HEK293 (cell line): ENCODE data around the gene CUZD1.

ENCODE experiments used
- EGR2 ChIP-seq: fragments of 450-650 bp; formaldehyde crosslinking; IDR thresholded peaks from 2 replicates; pipeline ENCODE4 v1.5.1; 2016; ENCODE audit warnings: low read depth, missing biosample characterization, missing genetic modification characterization
- HIC1 ChIP-seq: fragments of 450-650 bp; formaldehyde crosslinking; IDR thresholded peaks from 2 replicates; pipeline ENCODE4 v1.5.1; 2016; ENCODE audit warnings: missing biosample characterization, missing genetic modification characterization
- SP3 ChIP-seq: fragments of 450-650 bp; formaldehyde crosslinking; IDR thresholded peaks from 2 replicates; pipeline ENCODE4 v1.5.1; 2016; ENCODE audit warnings: missing biosample characterization, missing genetic modification characterization
- TRIM28 ChIP-seq: IDR thresholded peaks from 2 replicates; pipeline ENCODE4 v1.6.1; 2011; ENCODE audit warnings: low read length, control low read depth, borderline replicate concordance
- ZBTB17 ChIP-seq: fragments of 450-650 bp; formaldehyde crosslinking; IDR thresholded peaks from 2 replicates; pipeline ENCODE4 v1.5.1; 2016; ENCODE audit warnings: missing biosample characterization, missing genetic modification characterization
- ZBTB26 ChIP-seq: fragments of 450-650 bp; formaldehyde crosslinking; optimal IDR thresholded peaks from 2 replicates; pipeline ENCODE3; 2016; ENCODE audit warnings: missing biosample characterization, mild to moderate bottlenecking, missing genetic modification characterization
- ZBTB8A ChIP-seq: fragments of 450-650 bp; formaldehyde crosslinking; IDR thresholded peaks from 2 replicates; pipeline ENCODE4 v1.5.1; 2016; ENCODE audit warnings: missing biosample characterization, missing genetic modification characterization
- ZFP37 ChIP-seq: fragments of 450-650 bp; formaldehyde crosslinking; IDR thresholded peaks from 2 replicates; pipeline ENCODE4 v1.5.1; 2016; ENCODE audit warnings: missing biosample characterization, missing genetic modification characterization
- ZNF140 ChIP-seq: fragments of 450-650 bp; formaldehyde crosslinking; IDR thresholded peaks from 2 replicates; pipeline ENCODE4 v1.5.1; 2016; ENCODE audit warnings: missing biosample characterization, missing genetic modification characterization
- ZNF18 ChIP-seq: fragments of 450-650 bp; formaldehyde crosslinking; IDR thresholded peaks from 2 replicates; pipeline ENCODE4 v1.5.1; 2016; ENCODE audit warnings: missing biosample characterization, missing genetic modification characterization
- ZNF2 ChIP-seq: fragments of 450-650 bp; formaldehyde crosslinking; IDR thresholded peaks from 2 replicates; pipeline ENCODE4 v1.5.1; 2016; ENCODE audit warnings: missing biosample characterization, missing genetic modification characterization
- ZNF24 ChIP-seq: fragments of 450-650 bp; formaldehyde crosslinking; IDR thresholded peaks from 2 replicates; pipeline ENCODE4 v1.5.1; 2016; ENCODE audit warnings: missing biosample characterization, missing genetic modification characterization
- ZNF280D ChIP-seq: fragments of 450-650 bp; formaldehyde crosslinking; IDR thresholded peaks from 2 replicates; pipeline ENCODE4 v1.5.1; 2016; ENCODE audit warnings: missing biosample characterization, missing genetic modification characterization
- ZNF341 ChIP-seq: fragments of 450-650 bp; formaldehyde crosslinking; IDR thresholded peaks from 2 replicates; pipeline ENCODE4; 2016; ENCODE audit warnings: low read depth, missing biosample characterization, missing genetic modification characterization
- ZNF366 ChIP-seq: fragments of 450-650 bp; formaldehyde crosslinking; conservative IDR thresholded peaks from 2 replicates; pipeline ENCODE4 v1.5.1; 2016; ENCODE audit warnings: missing biosample characterization, missing genetic modification characterization
- ZNF37A ChIP-seq: fragments of 450-650 bp; IDR thresholded peaks from 2 replicates; pipeline ENCODE4 v1.5.1; 2018; ENCODE audit warnings: missing biosample characterization, missing genetic modification characterization
- ZNF391 ChIP-seq: fragments of 450-650 bp; formaldehyde crosslinking; IDR thresholded peaks from 2 replicates; pipeline ENCODE4 v1.5.1; 2016; ENCODE audit warnings: low read depth, missing biosample characterization, missing genetic modification characterization, borderline replicate concordance
- ZNF394 ChIP-seq: fragments of 450-650 bp; formaldehyde crosslinking; IDR thresholded peaks from 2 replicates; pipeline ENCODE4 v1.5.1; 2016; ENCODE audit warnings: missing biosample characterization, missing genetic modification characterization, mild to moderate bottlenecking, moderate library complexity, borderline replicate concordance
- ZNF404 ChIP-seq: fragments of 450-650 bp; formaldehyde crosslinking; IDR thresholded peaks from 2 replicates; pipeline ENCODE4 v1.5.1; 2017; ENCODE audit warnings: missing biosample characterization, missing genetic modification characterization
- ZNF501 ChIP-seq: fragments of 450-650 bp; formaldehyde crosslinking; IDR thresholded peaks from 2 replicates; pipeline ENCODE4 v1.5.1; 2016; ENCODE audit warnings: missing biosample characterization, missing genetic modification characterization
- ZNF610 ChIP-seq: fragments of 450-650 bp; formaldehyde crosslinking; IDR thresholded peaks from 2 replicates; pipeline ENCODE4 v1.5.1; 2016; ENCODE audit warnings: missing biosample characterization, missing genetic modification characterization, borderline replicate concordance
- ZNF660 ChIP-seq: fragments of 450-650 bp; IDR thresholded peaks from 2 replicates; pipeline ENCODE4 v1.5.1; 2018; ENCODE audit warnings: missing biosample characterization, mild to moderate bottlenecking, missing genetic modification characterization
- ZNF704 ChIP-seq: fragments of 450-650 bp; formaldehyde crosslinking; IDR thresholded peaks from 2 replicates; pipeline ENCODE4 v1.5.1; 2016; ENCODE audit warnings: missing biosample characterization, missing genetic modification characterization
- ZNF843 ChIP-seq: fragments of 450-650 bp; formaldehyde crosslinking; IDR thresholded peaks from 2 replicates; pipeline ENCODE4 v1.5.1; 2016; ENCODE audit warnings: missing biosample characterization, missing genetic modification characterization
- ZSCAN16 ChIP-seq: fragments of 450-650 bp; formaldehyde crosslinking; IDR thresholded peaks from 2 replicates; pipeline ENCODE4 v1.5.1; 2016; ENCODE audit warnings: missing biosample characterization, missing genetic modification characterization
- ZSCAN23 ChIP-seq: fragments of 450-650 bp; formaldehyde crosslinking; IDR thresholded peaks from 2 replicates; pipeline ENCODE4 v1.5.1; 2016; ENCODE audit warnings: missing biosample characterization, missing genetic modification characterization
- ZSCAN5A ChIP-seq: fragments of 450-650 bp; formaldehyde crosslinking; IDR thresholded peaks from 2 replicates; pipeline ENCODE4 v1.5.1; 2016; ENCODE audit warnings: missing biosample characterization, missing genetic modification characterization
- ZXDB ChIP-seq: fragments of 450-650 bp; formaldehyde crosslinking; IDR thresholded peaks from 2 replicates; pipeline ENCODE4 v1.5.1; 2016; ENCODE audit warnings: missing biosample characterization, missing genetic modification characterization

CUZD1 gene

GRCh38 chr10:122879339-122880273 lies 33.9 kb upstream of the CUZD1 start, which contains the start of gene FAM24B (continued):
- peak; percentile 59 for TF ChIP-seq ZBTB17
- peak; percentile 73 for TF ChIP-seq SP3 (tag by site-specific recombination)
- peak; percentile 84 for TF ChIP-seq EGR2
- 0 out of 2 replicates have a peak, but pooled peaks have one; percentile 14 for TF ChIP-seq ZNF24 (tag by site-specific recombination)
- TF ChIP-seq ZBTB8A (tag by site-specific recombination), result peak; percentile 35; the same call in 1 of the 2 replicates
- TF ChIP-seq ZNF501 (tag by site-specific recombination), result peak; percentile 84
- peak; percentile 51; the same call in 1 of the 2 replicates for TF ChIP-seq ZNF394
- TF ChIP-seq ZSCAN5A (tag by site-specific recombination), result 0 out of 2 replicates have a peak, but pooled peaks have one; percentile 74
- peak; percentile 25; the same call in 1 of the 2 replicates for TF ChIP-seq TRIM28
- peak; percentile 76; the same call in 1 of the 2 replicates for TF ChIP-seq ZXDB
- TF ChIP-seq ZNF704 (tag by site-specific recombination), result no peak
- TF ChIP-seq HIC1 (tag by site-specific recombination), result peak; percentile 79; the same call in 1 of the 2 replicates
- no peak for TF ChIP-seq ZNF280D (tag by site-specific recombination)
- TF ChIP-seq ZNF140 (tag by site-specific recombination), result no peak
- no peak for TF ChIP-seq ZSCAN16
- peak; percentile 87 for TF ChIP-seq ZNF18
- no peak for TF ChIP-seq ZNF404 (tag by site-specific recombination)
- peak; percentile 85 for TF ChIP-seq ZBTB26 (tag by site-specific recombination)
- TF ChIP-seq ZFP37 (tag by site-specific recombination), result peak; percentile 52
- TF ChIP-seq ZNF366 (tag by site-specific recombination), result no peak
- peak; percentile 89; the same call in 1 of the 2 replicates for TF ChIP-seq ZNF610
- TF ChIP-seq ZNF341 (tag by site-specific recombination), result peak; percentile 57; the same call in 1 of the 2 replicates
- TF ChIP-seq ZNF843 (tag by site-specific recombination), result peak; percentile 34; the same call in 1 of the 2 replicates
- TF ChIP-seq ZSCAN23 (tag by site-specific recombination), result 0 out of 2 replicates have a peak, but pooled peaks have one; percentile 67
- TF ChIP-seq ZNF2 (tag by site-specific recombination), result no peak; the same call in 1 of the 2 replicates
- TF ChIP-seq ZNF391 (tag by site-specific recombination), result peak; percentile 82
- peak; percentile 63 for TF ChIP-seq ZNF660 (tag by site-specific recombination)
- no peak for TF ChIP-seq ZNF37A (tag by site-specific recombination)
